ENCODE measurements around the gene DMKN. TPM values are rescaled to one million over a fixed set of nuclear protein-coding genes. Genes with fewer than 3 reads are reported as not detected.
A peak's percentile ranks its signal among the peaks of the same experiment; 100 is the strongest.

The DMKN gene
- total and polyA plus RNA-seq, 2 of the 8 experiments (the other 6 are each of a cell fraction or from before 2014, with no cell fraction given) = 290 to 330 TPM

DNA sequence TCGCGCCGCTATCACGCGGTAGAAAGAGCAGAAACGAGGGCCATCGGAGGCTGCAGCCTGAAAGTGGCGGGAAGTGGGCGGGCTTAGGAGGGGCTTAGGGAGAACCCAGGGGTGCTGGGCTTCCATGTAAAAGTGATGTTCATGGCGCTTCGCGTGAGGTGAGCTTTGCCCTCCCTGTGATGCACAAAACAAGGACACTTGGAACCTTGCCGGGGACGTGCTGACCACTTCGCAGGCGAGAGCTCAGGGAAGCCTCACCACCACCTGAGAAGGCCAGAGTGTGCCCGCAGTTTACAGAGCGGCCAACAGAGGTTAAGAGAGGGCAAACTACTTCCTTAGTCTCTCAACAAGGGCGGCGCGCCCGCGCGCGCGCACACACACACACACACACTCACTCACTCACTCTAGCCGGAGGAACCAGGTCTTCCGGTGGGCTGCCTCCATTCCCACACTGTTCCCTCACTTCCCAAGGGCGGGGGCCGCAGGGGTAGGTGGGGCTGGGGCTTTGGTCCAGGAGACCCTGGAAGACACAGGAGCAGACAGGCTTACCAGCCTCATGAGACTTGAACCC, 20.5 kb upstream of the DMKN start:
- peak in 1 of 2 experiments; percentile 82 for DNase-seq (ENCODE audit: low read depth in 1 of 2, low spot score in 2 of 2)
- Histone ChIP-seq H3K4me2 (ENCODE audit: insufficient read depth in 1 of 2, low read depth in 2 of 2, low read length in 2 of 2) (peak overlapping the region; percentile 62 to 83), H3K27ac (ENCODE audit: low read depth, low read length) (no peak overlapping the region), H2BK120ac (replicated peaks; ENCODE audit: low read depth, low read length) (no peak overlapping the region), H2AFZ (ENCODE audit: low read length) (peak overlapping the region; percentile 42; the same call in 1 of the 2 replicates), H2BK5ac (ENCODE audit: low read depth, low read length) (no peak overlapping the region), H3K4ac (replicated peaks; ENCODE audit: insufficient read length, low read depth, low read length) (no peak overlapping the region), H4K91ac (replicated peaks; ENCODE audit: insufficient read length, low read length) (no peak overlapping the region), H2BK12ac (ENCODE audit: low read depth, low read length) (peak overlapping the region; percentile 46; the same call in 1 of the 2 replicates), H2BK20ac (ENCODE audit: low read length) (no peak overlapping the region), H2AK5ac (ENCODE audit: low read depth, low read length) (no peak overlapping the region), H3K9ac (replicated peaks in 1 of 4; ENCODE audit: extremely low read depth in 1 of 4, low read depth in 3 of 4, low read length in 3 of 4) (no peak overlapping the region), H3K27me3 (replicated peaks in 1 of 4; ENCODE audit: control insufficient read depth in 3 of 4, extremely low read depth in 1 of 4, insufficient read depth in 3 of 4, low read length in 3 of 4) (peaks cover 0 to 17% (median 14%) of the 10 kb centered on the region in 4 experiments; a peak in 6 of 7 replicates), H3K14ac (ENCODE audit: insufficient read length) (no peak overlapping the region), H2BK15ac (ENCODE audit: low read length) (no peak overlapping the region), H3K79me2 (ENCODE audit: control insufficient read depth in 1 of 2, insufficient read depth in 2 of 2, low read length in 2 of 2) (no peaks in the 10 kb centered on the region), H4K5ac (ENCODE audit: insufficient read length, low read depth, low read length) (no peak overlapping the region), H4K20me1 (replicated peaks in 1 of 2; ENCODE audit: control insufficient read depth in 1 of 2, insufficient read depth in 2 of 2, low read length in 2 of 2) (peaks cover 0 to 2% of the 10 kb centered on the region in 2 experiments), H4K8ac (ENCODE audit: extremely low read depth, insufficient read depth, low read length) (no peak overlapping the region), H3K23me2 (ENCODE audit: low read depth, low read length) (peaks cover 4% of the 10 kb centered on the region; the same call in 1 of the 2 replicates), H3K9me3 (ENCODE audit: insufficient read depth in 2 of 2, low read depth in 1 of 2, low read length in 1 of 2) (no peaks in the 10 kb centered on the region), H3K18ac (ENCODE audit: extremely low read depth, low read length) (no peak overlapping the region; the same call in 1 of the 2 replicates), H3K4me1 (replicated peaks in 1 of 4; ENCODE audit: control insufficient read depth in 3 of 4, insufficient read depth in 4 of 4, low read length in 3 of 4) (peaks cover 0 to 18% (median 9%) of the 10 kb centered on the region in 4 experiments; a peak in 5 of 7 replicates), H3K36me3 (ENCODE audit: control insufficient read depth in 2 of 4, insufficient read depth in 4 of 4, low read length in 3 of 4) (no peaks in the 10 kb centered on the region), H3K79me1 (ENCODE audit: low read depth, low read length) (no peaks in the 10 kb centered on the region; the same call in 1 of the 2 replicates), H3K4me3 (ENCODE audit: extremely low read depth in 1 of 4, insufficient read depth in 2 of 4, low read depth in 3 of 4, low read length in 4 of 4) (peak overlapping the region in 3 of 4 experiments; percentile 45 to 55 (median 52); a peak in 7 of 8 replicates), H3K56ac (replicated peaks; ENCODE audit: insufficient read length, low read depth, low read length) (no peak overlapping the region), H3K23ac (ENCODE audit: insufficient read length) (no peak overlapping the region)
- no peak for TF ChIP-seq CHD1 (IDR thresholded peaks at IDR 0.05; ENCODE audit: low read depth, low read length)
- TF ChIP-seq KDM1A (IDR thresholded peaks at IDR 0.05; ENCODE audit: borderline replicate concordance, low read length) = peak; percentile 90; the same call in 1 of the 2 replicates
- TF ChIP-seq E2F6 (IDR thresholded peaks at IDR 0.05) = peak; percentile 80
- 0 out of 2 replicates have a peak, but pooled peaks have one; percentile 29 for TF ChIP-seq TAF1 (IDR thresholded peaks at IDR 0.05; ENCODE audit: low read depth, low read length)
- no peak for TF ChIP-seq TBP (IDR thresholded peaks at IDR 0.05; ENCODE audit: low read depth, low read length)
- peak in 1 of 2 experiments; percentile 47; a peak in 2 of 3 replicates for TF ChIP-seq POLR2A (IDR thresholded peaks at IDR 0.05; ENCODE audit: control extremely low read depth in 1 of 2, low read depth in 2 of 2, low read length in 2 of 2)
- CTCF ChIA-PET (ENCODE audit: partially characterized antibody) = interaction anchor here (0.6 to 2.1 kb wide), 6 partner anchors 15 to 1243 kb away, joined by 3 to 9 read pairs (median 6); partner anchors contain the start of gene DMKN
- no peak for FAIRE-seq
- WGBS, 2 experiments (ENCODE audit: extremely low coverage in 1 of 2, insufficient coverage in 1 of 2, insufficient read length in 1 of 2, insufficient replicate concordance in 2 of 2, low coverage in 1 of 2, low lambda C conversion rate in 2 of 2, missing lambda C conversion rate in 1 of 2) = 31% methylated on average over 30 of the region's 30 CpGs; no CpG with 5 or more reads in 1 of the 2 experiments
- POLR2A ChIA-PET (ENCODE audit: partially characterized antibody) = interaction anchor here (0.8 to 4.2 kb wide), 6 partner anchors 10 to 44 kb away, joined by 3 to 19 read pairs (median 4); no protein-coding TSS in a partner anchor

Data from H1 (cell line).